Caco-2 (cell line): ENCODE results near the gene SNX25. TPM values are rescaled to one million over a fixed set of nuclear protein-coding genes. Genes with fewer than 3 reads are reported as not detected.

ENCODE experiments used
- BruUV-seq: library from RNA; stranded (reverse); fragments of 400-500 nt; replicated peaks from 2 replicates; lab custom pipeline; 2021; lab: Mats Ljungman, UMichigan
- CTCF ChIA-PET: fragments of 300-600 bp; sonication (Branson Sonifier 250); formaldehyde crosslinking; loops from one replicate; lab custom pipeline; 2022; ENCODE audit warnings: antibody characterized with exemption; lab: Charles Lee
- POLR2A ChIA-PET: fragments of 300-600 bp; sonication (Branson Sonifier 250); formaldehyde crosslinking; loops from one replicate; lab custom pipeline; 2022; ENCODE audit warnings: antibody characterized with exemption; lab: Charles Lee
- DNase-seq, 2 experiments: peaks; one replicate each; pipeline versions ENCODE4 v3.0.0 to v3.0.0-alpha.2; 2020 to 2022
- H3K27me3 ChIP-seq: replicated peaks from 2 replicates; pipeline ENCODE4 v1.6.0; 2011; ENCODE audit warnings: low read length; ENCODE audit not compliant: control insufficient read depth, insufficient read depth
- H3K36me3 ChIP-seq: 2 replicates; pipeline ENCODE4 v1.5.1; 2011; ENCODE audit warnings: low read length; ENCODE audit not compliant: control insufficient read depth, insufficient read depth
- H3K4me1 ChIP-seq: fragments of 250-450 bp; sonication (Bioruptor Pico); 2 replicates; pipeline ENCODE4 v1.5.1; 2020; ENCODE audit warnings: mild to moderate bottlenecking
- H3K4me3 ChIP-seq: 2 replicates; pipeline ENCODE4 v1.5.1; 2011; ENCODE audit warnings: low read depth, mild to moderate bottlenecking, control low read depth, low read length
- H3K9me3 ChIP-seq: fragments of 250-450 bp; sonication (Bioruptor Pico); 2 replicates; pipeline ENCODE4 v1.5.1; 2020; ENCODE audit warnings: mild to moderate bottlenecking, moderate library complexity
- H3K27ac Mint-ChIP-seq: one replicate; pipeline ENCODE4 v1.8.0; 2022; ENCODE audit warnings: mixed read lengths; ENCODE audit not compliant: unreplicated experiment
- H3K27me3 Mint-ChIP-seq: one replicate; pipeline ENCODE4 v1.8.0; 2022; ENCODE audit warnings: mixed read lengths; ENCODE audit not compliant: insufficient read depth, unreplicated experiment
- H3K36me3 Mint-ChIP-seq: one replicate; pipeline ENCODE4 v1.8.0; 2022; ENCODE audit warnings: mild to moderate bottlenecking, mixed read lengths; ENCODE audit not compliant: insufficient read depth, unreplicated experiment
- H3K4me1 Mint-ChIP-seq: one replicate; pipeline ENCODE4 v1.8.0; 2022; ENCODE audit warnings: low read depth, mixed read lengths; ENCODE audit not compliant: unreplicated experiment
- H3K4me3 Mint-ChIP-seq: one replicate; pipeline ENCODE4 v1.8.0; 2022; ENCODE audit warnings: mild to moderate bottlenecking, moderate library complexity, mixed read lengths; ENCODE audit not compliant: unreplicated experiment
- H3K9me3 Mint-ChIP-seq: one replicate; pipeline ENCODE4 v1.8.0; 2022; ENCODE audit warnings: mixed read lengths; ENCODE audit not compliant: unreplicated experiment
- CTCF ChIP-seq, 2 experiments: fragments of 200-600 bp in 1 of 2; IDR thresholded peaks; 1 replicate in 1 of 2; 2 replicates in 1 of 2; pipeline versions ENCODE4 v1.5.1 to v1.8.0; 2011 to 2022; ENCODE audit warnings: antibody characterized with exemption in 1 of 2, control low read depth in 1 of 2, inconsistent platforms in 1 of 2, low read depth in 1 of 2, low read length in 1 of 2, mild to moderate bottlenecking in 1 of 2, moderate library complexity in 1 of 2; ENCODE audit not compliant: insufficient read depth in 1 of 2, severe bottlenecking in 1 of 2, unreplicated experiment in 1 of 2
- intact Hi-C: fragments of 100-400 bp; cut with micrococcal nuclease; formaldehyde crosslinking; loops from one replicate; pipeline ENCODE4 v1.10.0; 2022; ENCODE audit not compliant: unreplicated experiment
- total RNA-seq: library from RNA; stranded (reverse); gene quantifications from 2 replicates; pipeline ENCODE4 v1.2.3, GENCODE V29; 2022

SNX25 gene
- total RNA-seq, 1 experiment from 2014 or later = 9.3 TPM

GRCh38 chr4:185370268-185370949 lies 161.0 kb downstream of the SNX25 start:
- no peak for TF ChIP-seq CTCF (IDR thresholded peaks at IDR 0.05; ENCODE audit: insufficient read depth in 1 of 2, low read depth in 1 of 2, low read length in 1 of 2, severe bottlenecking in 1 of 2, unreplicated experiment in 1 of 2)
- H3K4me3 Mint-ChIP-seq = no peak overlapping the region
- no peak overlapping the region for H3K4me3 ChIP-seq
- DNase-seq = no peak
- H3K4me1 ChIP-seq = no peaks in the 10 kb centered on the region
- H3K27me3 Mint-ChIP-seq = no peaks in the 10 kb centered on the region
- intact Hi-C loops = no loop called here
- no TSS peak for BruUV-seq
- no peaks in the 10 kb centered on the region for H3K9me3 ChIP-seq
- POLR2A ChIA-PET = interaction anchor here (0.6 kb wide), 1 partner anchor 74 kb away, joined by 3 read pairs; no protein-coding TSS in a partner anchor
- H3K27ac Mint-ChIP-seq = no peak overlapping the region
- CTCF ChIA-PET = no interaction called here
- H3K4me1 Mint-ChIP-seq = no peaks in the 10 kb centered on the region
- no peaks in the 10 kb centered on the region for H3K36me3 Mint-ChIP-seq
- H3K9me3 Mint-ChIP-seq = no peaks in the 10 kb centered on the region
- no peaks in the 10 kb centered on the region for H3K27me3 ChIP-seq
- H3K36me3 ChIP-seq = no peaks in the 10 kb centered on the region

- H3K36me3 Mint-ChIP-seq = no peaks in the 10 kb centered on the region
- no TSS peak for BruUV-seq
- POLR2A ChIA-PET = no interaction called here
Measured at GRCh38 chr4:185371702-185372101, 162.3 kb downstream of the SNX25 start.

GRCh38 chr4:185374027-185374426 lies 164.6 kb downstream of the SNX25 start:
- no peaks in the 10 kb centered on the region for H3K9me3 Mint-ChIP-seq
- no peak overlapping the region for H3K4me3 Mint-ChIP-seq
- Histone ChIP-seq H3K9me3 (no peaks in the 10 kb centered on the region), H3K4me1 (no peaks in the 10 kb centered on the region), H3K27me3 (no peaks in the 10 kb centered on the region), H3K36me3 (no peaks in the 10 kb centered on the region), H3K4me3 (no peak overlapping the region)
- H3K4me1 Mint-ChIP-seq = no peaks in the 10 kb centered on the region
- BruUV-seq = no TSS peak
- H3K27ac Mint-ChIP-seq = no peak overlapping the region
- CTCF ChIA-PET = no interaction called here
- no peak for DNase-seq
- intact Hi-C loops = no loop called here
- POLR2A ChIA-PET = no interaction called here
- no peaks in the 10 kb centered on the region for H3K27me3 Mint-ChIP-seq
- no peaks in the 10 kb centered on the region for H3K36me3 Mint-ChIP-seq
- TF ChIP-seq CTCF (IDR thresholded peaks at IDR 0.05; ENCODE audit: insufficient read depth in 1 of 2, low read depth in 1 of 2, low read length in 1 of 2, severe bottlenecking in 1 of 2, unreplicated experiment in 1 of 2) = no peak

More at GRCh38 chr4:185371702-185372101, 162.3 kb downstream of the SNX25 start:
- DNase-seq = no peak
- Mint-ChIP-seq H3K27me3 (no peaks in the 10 kb centered on the region), H3K4me1 (no peaks in the 10 kb centered on the region), H3K27ac (no peak overlapping the region), H3K9me3 (no peaks in the 10 kb centered on the region), H3K4me3 (no peak overlapping the region)
- Histone ChIP-seq H3K27me3 (no peaks in the 10 kb centered on the region), H3K36me3 (no peaks in the 10 kb centered on the region), H3K4me1 (no peaks in the 10 kb centered on the region), H3K9me3 (no peaks in the 10 kb centered on the region), H3K4me3 (no peak overlapping the region)
- TF ChIP-seq CTCF (IDR thresholded peaks at IDR 0.05; ENCODE audit: insufficient read depth in 1 of 2, low read depth in 1 of 2, low read length in 1 of 2, severe bottlenecking in 1 of 2, unreplicated experiment in 1 of 2) = no peak
- intact Hi-C loops = no loop called here
- CTCF ChIA-PET = no interaction called here
